Measurements from ENCODE around the gene ADAMTSL3. TPM values are rescaled to one million over a fixed set of nuclear protein-coding genes. Genes with fewer than 3 reads are reported as not detected.

The ADAMTSL3 gene
- total RNA-seq, 3 donors from 2014 or later = not detected

DNA sequence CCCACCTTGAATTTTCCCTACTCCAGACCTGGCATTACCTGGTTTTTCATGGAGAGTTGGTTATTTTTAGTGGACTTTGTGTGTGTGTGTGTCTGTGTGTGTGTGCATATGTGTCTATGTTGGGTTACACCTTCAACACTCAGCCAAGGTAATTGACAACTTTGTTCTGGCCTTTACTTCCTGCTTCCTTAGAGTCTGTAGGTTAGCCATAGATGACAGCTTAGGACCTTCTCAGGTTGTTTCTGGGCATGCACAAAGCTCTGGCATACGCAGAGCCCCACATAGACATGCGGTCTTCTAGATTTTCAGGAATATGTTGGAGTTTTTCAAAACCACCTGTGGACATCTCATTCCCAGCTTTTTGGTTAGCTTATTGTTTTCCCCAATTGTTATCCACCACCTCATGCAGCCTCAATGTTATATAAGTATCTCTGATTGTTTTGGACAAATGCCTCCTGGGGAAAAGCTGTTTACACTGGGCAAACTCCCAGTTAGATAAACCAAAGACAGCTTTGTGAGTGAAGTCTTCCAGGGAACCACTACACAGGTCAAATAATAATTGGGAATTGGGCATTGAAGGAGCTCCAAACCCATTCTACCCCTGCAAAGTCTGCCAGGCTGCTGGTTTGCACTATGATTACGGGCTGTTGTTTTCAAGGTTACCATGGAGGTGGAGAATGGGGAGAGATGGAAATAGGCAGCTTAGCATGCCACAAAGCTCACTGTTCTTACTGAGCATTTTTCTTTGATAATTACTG lies 201.2 kb downstream of the ADAMTSL3 start:
- no peak overlapping the region for H3K4me3 Mint-ChIP-seq
- no peaks in the 10 kb centered on the region for H3K4me1 Mint-ChIP-seq (ENCODE audit: low read depth)
- no peak for ATAC-seq

DNA sequence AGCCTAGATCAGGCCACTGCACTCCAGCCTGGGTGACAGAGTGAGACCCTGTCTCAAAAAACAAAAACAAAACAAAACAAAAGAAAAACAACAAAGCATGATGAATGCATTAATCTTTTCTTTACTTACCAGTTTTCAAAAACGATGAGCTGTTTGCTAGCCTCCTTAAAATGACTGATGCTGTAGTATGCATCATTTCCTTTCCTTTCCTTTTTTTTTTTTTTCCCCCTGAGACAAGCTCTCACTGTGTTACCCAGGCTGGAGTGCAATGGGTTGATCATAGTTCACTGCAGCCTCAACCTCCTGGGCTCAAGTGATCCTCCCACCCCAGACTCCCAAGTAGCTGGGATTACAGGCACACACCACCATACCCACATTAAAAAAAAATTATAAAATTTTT lies 202.0 kb downstream of the ADAMTSL3 start:
- Mint-ChIP-seq H3K9me3 (no peaks in the 10 kb centered on the region), H3K4me1 (ENCODE audit: low read depth) (no peaks in the 10 kb centered on the region)
- no peak for ATAC-seq

More for the DNA sequence above, 201.2 kb downstream of the ADAMTSL3 start:
- peaks cover 17% of the 10 kb centered on the region for H3K27me3 Mint-ChIP-seq (ENCODE audit: low read depth)
- DNase-seq = no peak
- no peaks in the 10 kb centered on the region for H3K36me3 Mint-ChIP-seq (ENCODE audit: insufficient read depth)
- H3K9me3 Mint-ChIP-seq = no peaks in the 10 kb centered on the region

DNA sequence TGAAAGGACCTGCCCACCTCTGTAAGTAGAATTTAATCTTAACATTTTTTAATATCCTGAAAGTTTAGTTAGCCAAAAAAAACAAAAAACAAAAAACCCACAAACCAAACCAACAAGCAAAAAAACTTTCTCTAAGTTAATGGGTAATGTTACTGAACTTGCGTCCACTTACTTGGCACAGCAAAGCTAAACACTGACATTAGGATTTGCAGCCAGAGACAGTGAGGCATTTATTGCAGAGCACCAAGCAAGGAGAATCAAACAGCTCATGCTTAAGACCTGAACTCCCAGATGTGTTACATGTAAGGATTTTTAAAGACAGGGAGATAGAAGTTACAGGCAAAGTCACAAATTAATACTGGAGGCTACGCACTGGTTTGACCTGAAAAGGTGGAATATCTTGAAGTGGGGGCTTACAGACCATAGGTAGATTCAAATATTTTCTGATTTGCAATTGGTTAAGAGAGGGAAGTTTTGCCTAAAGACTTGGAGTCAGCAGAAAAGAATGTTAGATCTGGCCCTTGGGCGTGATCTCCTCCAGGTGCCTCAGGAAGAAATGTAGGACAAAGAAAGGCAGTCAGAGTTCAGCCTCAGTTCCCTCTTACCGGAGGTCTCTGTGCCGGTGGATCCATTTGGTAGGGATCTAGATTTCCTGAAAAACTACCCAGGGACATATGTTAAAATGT lies 205.0 kb downstream of the ADAMTSL3 start:
- ATAC-seq (no peak), DNase-seq (no peak)
- Mint-ChIP-seq H3K9me3 (no peaks in the 10 kb centered on the region), H3K4me3 (no peak overlapping the region), H3K36me3 (ENCODE audit: insufficient read depth) (no peaks in the 10 kb centered on the region), H3K27me3 (ENCODE audit: low read depth) (peaks cover 19% of the 10 kb centered on the region), H3K4me1 (ENCODE audit: low read depth) (no peaks in the 10 kb centered on the region)

More for the DNA sequence above, 202.0 kb downstream of the ADAMTSL3 start:
- no peak for DNase-seq
- Mint-ChIP-seq H3K36me3 (ENCODE audit: insufficient read depth) (no peaks in the 10 kb centered on the region), H3K4me3 (no peak overlapping the region), H3K27me3 (ENCODE audit: low read depth) (peaks cover 19% of the 10 kb centered on the region)

DNA sequence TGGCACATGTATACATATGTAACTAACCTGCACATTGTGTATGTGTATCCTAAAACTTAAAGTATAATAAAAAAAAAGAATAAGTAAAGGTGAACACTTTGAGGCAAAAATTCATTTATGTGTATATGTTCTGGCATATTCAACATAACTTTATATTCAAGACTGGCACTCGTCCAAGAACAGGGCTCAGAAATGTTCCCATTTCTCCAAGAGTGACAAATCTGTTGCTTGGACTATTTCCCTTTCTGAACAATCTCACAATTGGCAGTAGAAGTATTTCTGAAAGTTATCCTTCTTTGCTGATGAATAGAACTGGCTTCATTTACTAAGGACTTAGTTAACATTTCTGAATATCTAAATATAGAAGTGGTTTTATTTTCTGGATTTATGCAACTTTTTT lies 212.8 kb downstream of the ADAMTSL3 start:
- Mint-ChIP-seq H3K9me3 (no peaks in the 10 kb centered on the region), H3K4me1 (ENCODE audit: low read depth) (no peaks in the 10 kb centered on the region), H3K36me3 (ENCODE audit: insufficient read depth) (no peaks in the 10 kb centered on the region), H3K27me3 (ENCODE audit: low read depth) (no peaks in the 10 kb centered on the region), H3K4me3 (no peak overlapping the region)
- DNase-seq = no peak
- no peak for ATAC-seq

DNA sequence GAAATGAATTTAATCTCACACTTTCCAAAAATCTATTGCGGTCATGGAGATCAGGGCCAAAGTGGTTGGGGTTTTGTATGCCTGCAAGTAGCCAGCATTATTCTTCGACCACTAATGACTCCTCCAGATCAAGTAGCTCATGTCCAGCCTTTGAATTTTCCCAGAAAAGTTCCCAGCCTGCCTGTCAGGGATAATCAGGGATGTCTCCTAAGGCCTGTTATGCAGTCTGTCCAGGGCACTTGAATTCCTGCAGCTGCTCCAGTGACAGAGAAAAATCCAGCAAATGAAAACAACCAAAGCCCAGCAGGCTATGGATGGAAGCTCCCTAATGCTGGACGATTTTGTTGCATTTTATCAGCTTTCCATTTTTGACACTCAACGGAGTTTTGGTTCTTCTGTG lies 215.4 kb downstream of the ADAMTSL3 start:
- no peak overlapping the region for H3K4me3 Mint-ChIP-seq
- no peaks in the 10 kb centered on the region for H3K27me3 Mint-ChIP-seq (ENCODE audit: low read depth)
- H3K36me3 Mint-ChIP-seq (ENCODE audit: insufficient read depth) = no peaks in the 10 kb centered on the region
- no peaks in the 10 kb centered on the region for H3K9me3 Mint-ChIP-seq
- no peaks in the 10 kb centered on the region for H3K4me1 Mint-ChIP-seq (ENCODE audit: low read depth)
- DNase-seq (no peak), ATAC-seq (no peak)

DNA sequence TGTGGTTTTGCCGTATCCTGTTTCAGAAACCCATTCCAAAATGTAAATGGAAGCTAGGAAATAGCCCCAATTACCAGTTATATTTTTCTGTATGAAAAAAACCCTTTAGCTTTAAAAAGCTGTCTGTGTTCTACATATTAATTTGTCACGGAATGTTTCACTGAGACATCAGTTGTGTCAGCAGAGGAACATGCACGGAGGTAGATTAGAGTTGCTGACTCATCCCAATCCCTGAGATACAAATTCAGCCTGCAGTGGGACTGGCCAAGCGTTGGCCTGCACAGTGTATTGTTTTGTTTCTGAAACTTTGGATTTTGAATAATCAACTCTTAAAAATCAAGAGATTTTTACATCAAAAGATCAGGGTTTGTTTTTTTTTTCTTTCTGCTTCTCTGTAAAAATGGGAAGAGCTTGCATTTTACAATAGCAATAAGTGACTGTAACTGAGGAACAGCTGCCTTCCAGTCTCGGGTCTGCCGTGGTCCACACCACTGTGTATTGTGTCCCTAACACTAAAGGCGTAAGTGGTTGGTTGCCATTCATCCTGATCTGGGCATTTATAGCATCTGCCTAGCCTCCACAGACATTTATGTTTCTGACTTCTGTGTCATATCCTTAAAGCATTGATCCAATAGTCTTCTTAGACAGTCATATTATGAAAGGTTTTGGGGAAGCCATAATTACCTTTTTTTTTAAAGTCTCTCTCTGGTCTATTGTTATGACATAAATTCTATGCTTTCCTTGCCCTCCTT lies 218.1 kb downstream of the ADAMTSL3 start:
- Mint-ChIP-seq H3K9me3 (no peaks in the 10 kb centered on the region), H3K36me3 (ENCODE audit: insufficient read depth) (no peaks in the 10 kb centered on the region), H3K4me1 (ENCODE audit: low read depth) (no peaks in the 10 kb centered on the region), H3K4me3 (no peak overlapping the region), H3K27me3 (ENCODE audit: low read depth) (no peaks in the 10 kb centered on the region)
- no peak for ATAC-seq
- no peak for DNase-seq

DNA sequence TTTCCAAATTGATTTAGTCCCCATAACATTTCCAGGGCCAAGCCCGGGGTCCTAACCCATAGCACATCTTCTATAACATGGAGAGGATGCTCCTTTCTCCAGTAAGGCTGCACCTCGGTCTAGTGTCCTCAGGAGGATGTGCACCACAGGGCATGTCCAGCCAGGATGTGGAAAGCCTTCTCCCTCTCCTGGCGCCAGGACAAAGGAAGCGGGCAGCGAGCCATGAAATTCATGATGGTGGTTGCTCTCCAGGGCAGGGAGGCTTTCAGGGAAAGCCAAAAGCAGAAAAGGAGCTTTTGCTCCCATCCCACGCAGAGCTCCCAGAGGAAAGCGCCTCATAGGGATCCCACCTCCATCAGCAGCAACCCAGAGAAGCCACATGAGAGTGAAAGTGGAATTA lies 220.0 kb downstream of the ADAMTSL3 start:
- ATAC-seq (no peak), DNase-seq (no peak)
- no peaks in the 10 kb centered on the region for H3K4me1 Mint-ChIP-seq (ENCODE audit: low read depth)
- H3K4me3 Mint-ChIP-seq = no peak overlapping the region
- H3K36me3 Mint-ChIP-seq (ENCODE audit: insufficient read depth) = no peaks in the 10 kb centered on the region
- no peaks in the 10 kb centered on the region for H3K27me3 Mint-ChIP-seq (ENCODE audit: low read depth)
- no peaks in the 10 kb centered on the region for H3K9me3 Mint-ChIP-seq

DNA sequence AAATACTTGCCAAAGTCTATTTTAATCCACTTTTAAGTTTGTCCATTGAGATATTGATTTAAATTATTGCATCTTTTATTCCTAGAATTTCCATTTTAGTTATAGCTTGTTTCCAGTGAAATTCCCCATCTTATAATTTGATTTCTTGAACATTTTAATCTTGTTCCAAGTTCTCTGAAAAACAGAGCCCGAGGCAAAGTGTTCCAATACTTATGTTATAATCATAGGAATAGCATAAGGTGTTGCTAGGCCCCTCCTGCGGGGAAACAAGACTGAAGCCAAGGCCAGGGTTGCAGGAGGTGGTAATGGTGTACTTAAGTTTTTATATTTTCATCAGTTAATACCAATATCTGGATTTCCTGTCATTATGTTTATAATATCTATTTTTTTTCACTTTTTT lies 226.6 kb downstream of the ADAMTSL3 start:
- H3K9me3 Mint-ChIP-seq = no peaks in the 10 kb centered on the region
- no peak overlapping the region for H3K4me3 Mint-ChIP-seq
- no peaks in the 10 kb centered on the region for H3K4me1 Mint-ChIP-seq (ENCODE audit: low read depth)
- H3K27me3 Mint-ChIP-seq (ENCODE audit: low read depth) = no peaks in the 10 kb centered on the region
- H3K36me3 Mint-ChIP-seq (ENCODE audit: insufficient read depth) = no peaks in the 10 kb centered on the region
- no peak for DNase-seq
- ATAC-seq = no peak

DNA sequence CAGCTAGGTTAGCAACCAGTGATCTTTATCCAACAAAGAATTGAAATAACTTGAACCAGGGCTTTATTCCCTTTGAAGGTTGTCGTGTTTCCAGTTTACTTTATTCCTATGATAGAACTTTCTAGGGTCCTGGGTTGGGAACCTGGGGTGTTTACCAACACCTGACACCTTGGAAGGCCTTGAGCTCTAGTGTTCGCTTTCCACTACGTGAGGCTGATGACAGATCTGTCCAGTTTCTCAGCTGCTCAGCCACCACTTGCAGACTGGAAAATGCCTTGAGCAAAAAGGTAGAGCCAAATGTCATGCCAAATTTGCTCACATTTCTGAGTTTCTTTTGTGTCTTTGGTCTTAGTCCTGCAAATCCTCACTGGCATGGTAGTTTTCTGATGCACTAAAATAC lies 227.2 kb downstream of the ADAMTSL3 start:
- Mint-ChIP-seq H3K4me3 (no peak overlapping the region), H3K4me1 (ENCODE audit: low read depth) (no peaks in the 10 kb centered on the region), H3K9me3 (no peaks in the 10 kb centered on the region), H3K36me3 (ENCODE audit: insufficient read depth) (no peaks in the 10 kb centered on the region), H3K27me3 (ENCODE audit: low read depth) (no peaks in the 10 kb centered on the region)
- DNase-seq (no peak), ATAC-seq (no peak)

DNA sequence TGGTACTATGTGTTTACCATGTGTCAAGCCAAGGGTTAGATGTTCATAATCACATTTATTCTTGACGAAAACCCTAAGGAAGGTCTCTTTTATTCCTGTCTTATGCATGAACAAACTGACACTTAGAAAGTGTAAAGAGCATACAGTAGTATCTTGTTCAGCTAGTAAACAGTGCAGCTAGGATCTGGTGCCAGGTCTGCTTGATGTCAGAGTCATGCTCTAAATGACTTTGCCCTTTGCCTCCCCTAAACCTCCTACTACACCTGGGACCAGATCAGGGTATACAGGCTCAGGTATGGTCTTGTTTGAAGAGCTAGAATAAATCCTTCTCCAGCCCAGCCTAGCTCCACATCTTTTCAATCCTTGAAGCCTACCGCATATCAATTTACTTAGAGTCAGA lies 232.4 kb downstream of the ADAMTSL3 start:
- no peaks in the 10 kb centered on the region for H3K9me3 Mint-ChIP-seq
- ATAC-seq = no peak
- no peak overlapping the region for H3K4me3 Mint-ChIP-seq
- no peaks in the 10 kb centered on the region for H3K4me1 Mint-ChIP-seq (ENCODE audit: low read depth)
- no peaks in the 10 kb centered on the region for H3K27me3 Mint-ChIP-seq (ENCODE audit: low read depth)
- no peaks in the 10 kb centered on the region for H3K36me3 Mint-ChIP-seq (ENCODE audit: insufficient read depth)
- no peak for DNase-seq

DNA sequence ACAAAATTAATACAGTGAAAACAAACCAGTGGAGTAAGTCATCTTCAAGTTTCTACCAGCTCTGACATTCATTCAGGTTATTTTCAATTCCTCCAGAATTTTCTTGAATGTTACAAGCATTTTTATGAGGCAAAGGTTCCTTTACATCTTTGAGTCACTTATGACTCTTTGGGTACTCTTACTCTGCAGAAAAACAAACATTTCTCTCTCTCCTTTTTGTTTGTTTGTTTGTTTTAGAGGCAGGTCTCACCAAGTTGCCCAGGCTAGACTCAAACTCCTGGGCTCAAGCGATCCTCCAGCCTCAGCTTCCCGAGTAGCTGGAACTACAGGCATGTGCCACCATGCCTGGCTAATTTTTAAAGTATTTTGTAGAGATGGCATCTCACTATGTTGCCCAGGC lies 233.5 kb downstream of the ADAMTSL3 start:
- Mint-ChIP-seq H3K27me3 (ENCODE audit: low read depth) (no peaks in the 10 kb centered on the region), H3K4me3 (no peak overlapping the region), H3K36me3 (ENCODE audit: insufficient read depth) (no peaks in the 10 kb centered on the region), H3K4me1 (ENCODE audit: low read depth) (no peaks in the 10 kb centered on the region), H3K9me3 (no peaks in the 10 kb centered on the region)
- DNase-seq (no peak), ATAC-seq (no peak)

DNA sequence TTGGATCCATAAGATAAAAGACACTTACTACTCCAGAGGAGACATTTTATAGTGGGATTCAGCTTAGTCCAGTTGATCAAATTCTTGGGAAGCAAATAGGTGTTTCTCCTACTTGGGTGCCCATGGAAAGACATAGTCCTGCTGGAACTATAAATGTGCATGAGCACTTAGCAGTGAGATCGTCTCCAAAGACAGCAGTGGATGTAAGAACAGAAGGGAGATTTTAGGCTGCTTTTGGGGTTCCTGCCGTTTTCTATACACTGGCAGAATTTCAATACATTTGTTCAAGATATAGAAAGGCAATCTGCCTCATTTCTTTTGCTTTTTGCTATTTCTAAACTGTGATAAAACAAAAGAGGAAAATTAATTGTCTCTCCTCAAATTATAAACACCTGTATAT lies 234.0 kb downstream of the ADAMTSL3 start:
- no peak for ATAC-seq

DNA sequence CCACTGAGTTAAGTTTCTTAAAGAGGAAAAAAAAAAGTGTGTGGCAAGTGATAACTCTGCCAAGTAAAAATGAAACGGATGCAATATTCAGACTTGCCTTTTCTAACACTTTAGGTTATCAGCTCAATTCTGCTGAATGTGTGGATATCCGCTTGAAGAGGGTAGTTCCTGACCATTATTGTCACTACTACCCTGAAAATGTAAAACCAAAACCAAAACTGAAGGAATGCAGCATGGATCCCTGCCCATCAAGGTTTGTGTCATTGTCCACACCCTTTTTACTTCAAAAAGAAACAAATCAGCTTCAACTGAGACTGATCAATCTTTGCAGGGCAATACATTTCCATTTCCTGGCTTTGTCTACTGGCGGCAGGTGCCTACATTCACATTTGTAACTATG lies 236.1 kb downstream of the ADAMTSL3 start:
- no peak for ATAC-seq
- H3K27me3 Mint-ChIP-seq (ENCODE audit: low read depth) = no peaks in the 10 kb centered on the region
- H3K4me1 Mint-ChIP-seq (ENCODE audit: low read depth) = no peaks in the 10 kb centered on the region
- H3K4me3 Mint-ChIP-seq = no peak overlapping the region
- no peaks in the 10 kb centered on the region for H3K36me3 Mint-ChIP-seq (ENCODE audit: insufficient read depth)
- no peak for DNase-seq
- no peaks in the 10 kb centered on the region for H3K9me3 Mint-ChIP-seq

More for the DNA sequence above, 234.0 kb downstream of the ADAMTSL3 start:
- no peaks in the 10 kb centered on the region for H3K4me1 Mint-ChIP-seq (ENCODE audit: low read depth)
- no peaks in the 10 kb centered on the region for H3K27me3 Mint-ChIP-seq (ENCODE audit: low read depth)
- DNase-seq = no peak
- H3K9me3 Mint-ChIP-seq = no peaks in the 10 kb centered on the region
- no peaks in the 10 kb centered on the region for H3K36me3 Mint-ChIP-seq (ENCODE audit: insufficient read depth)
- no peak overlapping the region for H3K4me3 Mint-ChIP-seq

DNA sequence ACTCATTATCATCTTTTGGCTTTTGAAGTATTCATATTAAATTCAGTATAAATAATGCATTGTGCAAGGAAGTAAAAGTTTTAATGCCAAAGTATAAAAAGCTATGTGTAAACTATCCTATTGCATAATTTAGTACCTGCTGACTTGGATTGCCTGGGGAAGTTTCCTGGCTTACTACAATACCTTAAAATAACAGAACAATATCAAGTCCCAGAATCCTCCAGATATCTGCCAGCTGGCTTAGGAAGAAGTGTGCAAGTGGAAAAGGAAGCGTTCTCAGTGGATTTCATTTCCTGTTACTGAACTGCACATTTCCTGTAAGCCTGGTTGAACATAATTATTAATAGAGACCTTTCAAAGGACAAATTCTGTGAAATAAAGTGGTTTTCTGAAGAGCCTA lies 236.7 kb downstream of the ADAMTSL3 start:
- DNase-seq (no peak), ATAC-seq (no peak)
- Mint-ChIP-seq H3K4me3 (no peak overlapping the region), H3K4me1 (ENCODE audit: low read depth) (no peaks in the 10 kb centered on the region), H3K36me3 (ENCODE audit: insufficient read depth) (no peaks in the 10 kb centered on the region), H3K9me3 (no peaks in the 10 kb centered on the region), H3K27me3 (ENCODE audit: low read depth) (no peaks in the 10 kb centered on the region)

DNA sequence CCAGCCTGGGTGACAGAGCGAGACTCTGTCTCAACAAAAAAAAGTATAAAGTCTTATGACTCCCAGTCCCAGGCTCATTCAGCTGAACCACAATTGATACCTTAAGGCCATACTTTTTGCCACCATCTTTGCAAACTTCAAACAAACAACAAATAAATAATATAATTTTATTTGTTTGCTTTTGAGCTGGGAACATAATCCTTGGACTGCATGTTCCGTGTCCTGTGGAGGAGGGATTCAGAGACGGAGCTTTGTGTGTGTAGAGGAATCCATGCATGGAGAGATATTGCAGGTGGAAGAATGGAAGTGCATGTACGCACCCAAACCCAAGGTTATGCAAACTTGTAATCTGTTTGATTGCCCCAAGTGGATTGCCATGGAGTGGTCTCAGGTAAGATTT lies 238.6 kb downstream of the ADAMTSL3 start:
- H3K36me3 Mint-ChIP-seq (ENCODE audit: insufficient read depth) = no peaks in the 10 kb centered on the region
- DNase-seq (no peak), ATAC-seq (no peak)
- H3K4me3 Mint-ChIP-seq = no peak overlapping the region
- H3K4me1 Mint-ChIP-seq (ENCODE audit: low read depth) = no peaks in the 10 kb centered on the region
- no peaks in the 10 kb centered on the region for H3K9me3 Mint-ChIP-seq
- no peaks in the 10 kb centered on the region for H3K27me3 Mint-ChIP-seq (ENCODE audit: low read depth)

Measured in activated T-cell treated with anti-CD3 and anti-CD28 coated beads, Interleukin-2, amount 50 U/mL, for 4 hours (primary cell).